Pancreas (tissue), 10 donors: ENCODE results near the gene SH3RF3. TPM values are rescaled to one million over a fixed set of nuclear protein-coding genes. Genes with fewer than 3 reads are reported as not detected.

Source experiments
- ATAC-seq, 4 donors: fragments of 200-7000 bp; cut with Tn5 transposase; one replicate each; pipeline versions ENCODE4 v1.8.0 to v1.9.1; 2020; ENCODE audit warnings: mild to moderate bottlenecking in 4 of 4, moderate library complexity in 4 of 4
- DNase-seq, 6 donors: peaks; one replicate each; pipeline ENCODE4 v3.0.0-alpha.2; 2020
- FAIRE-seq: peaks from 2 replicates; lab custom pipeline; 2012; peaks lifted over from hg19 to GRCh38; lab: Jason Lieb, UNC
- H3K27ac ChIP-seq, 4 donors: fragments of 200-600 bp; sonication (generic); 1 replicate in 3 of 4; 2 replicates in 1 of 4; pipeline versions ENCODE4 v1.5.0 to v1.8.0; 2020
- H3K27me3 ChIP-seq, 4 donors: fragments of 200-600 bp; one replicate each; pipeline ENCODE4 v1.8.0; 2021
- H3K36me3 ChIP-seq, 3 donors: fragments of 200-600 bp; sonication (generic) in 1 of 3; one replicate each; pipeline versions ENCODE4 v1.5.0 to v1.8.0; 2020 to 2021
- H3K4me1 ChIP-seq, 3 donors: fragments of 200-600 bp; one replicate each; pipeline ENCODE4 v1.8.0; 2021
- H3K4me3 ChIP-seq, 4 donors: fragments of 200-600 bp; sonication (generic) in 2 of 4; one replicate each; pipeline versions ENCODE4 v1.5.0 to v1.8.0; 2020 to 2021
- H3K9me3 ChIP-seq, 4 donors: fragments of 200-600 bp; one replicate each; pipeline ENCODE4 v1.8.0; 2021
- CTCF ChIP-seq, 4 donors: fragments of 200-600 bp; sonication (generic) in 3 of 4; IDR thresholded peaks; one replicate each; pipeline versions ENCODE4 v1.5.0 to v1.8.0; 2021; ENCODE audit warnings: antibody characterized with exemption in 4 of 4
- WGBS, 2 donors: extraction: QIAGEN DNeasy Blood & Tissue Kit; methylation state at CpG; one replicate each; pipeline ENCODE4 v1.1.7; 2013; 5-methylcytosine and 5-hydroxymethylcytosine counted together
- intact Hi-C, 3 donors: fragments of 100-400 bp; cut with DNase I; formaldehyde crosslinking; loops; one replicate each; pipeline versions ENCODE4 v1.11.1 to v1.14.2; 2022
- polyA plus RNA-seq, 2 donors: library from polyadenylated mRNA; stranded (reverse); fragments of 200-250 nt; gene quantifications; one replicate each; pipeline ENCODE4 v1.2.3, GENCODE V29; 2013
- total RNA-seq, 6 donors: library from RNA; stranded (reverse); fragmentation: NEBNext Ultra II Directional in 4 of 6; extraction: Animal tissue kit (Norgen Biotek cat#: 25700) in 4 of 6; gene quantifications; one replicate each; pipeline versions ENCODE4 v1.2.1 to v1.2.4, GENCODE V29; 2021 to 2023
- donor health status: healthy with polysubstance abuse.
- donor health status: DM: no; HTN: no; CAD: no; lungs with moderate emphysema.
- donor health status: DM: no; HTN: no; CAD: no.
- donor health status: control.
- donor health status: control.
- donor health status: Bipolar disorder and iron deficiency.
- donor health status: DM: yes; HTN: yes; CAD: no.
- donor health status: DM: no; HTN: no; CAD: no.
- donor health status: DM: no; HTN: no; CAD: no.
- donor health status: DM: yes; HTN: yes; CAD: no.

The SH3RF3 gene
- total and polyA plus RNA-seq, 8 donors = 1.1 to 3.5 (median 1.8) TPM

DNA sequence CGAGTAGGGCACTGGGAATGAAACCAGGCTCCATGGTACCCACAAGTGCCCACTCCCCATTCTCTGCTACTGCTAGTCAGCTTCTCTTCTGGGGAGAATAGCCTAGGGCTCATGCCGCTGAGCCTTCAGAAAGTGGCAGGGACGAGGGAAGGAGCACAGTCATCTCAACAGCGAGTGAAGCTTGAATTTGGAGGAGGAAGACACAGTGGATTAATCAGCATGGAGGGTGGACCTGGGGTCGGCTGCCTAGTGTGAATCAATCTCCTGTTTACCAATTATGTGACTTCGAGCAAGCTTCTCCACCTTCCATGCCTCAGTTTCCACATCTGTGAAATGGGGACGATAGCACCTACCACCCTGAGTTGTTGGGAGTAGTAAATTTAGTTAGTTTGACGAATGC lies 327.8 kb downstream of the SH3RF3 start:
- Histone ChIP-seq H3K4me3 (no peak overlapping the region), H3K9me3 (no peaks in the 10 kb centered on the region), H3K27me3 (no peaks in the 10 kb centered on the region), H3K36me3 (no peaks in the 10 kb centered on the region), H3K4me1 (no peaks in the 10 kb centered on the region), H3K27ac (no peak overlapping the region)
- intact Hi-C loops = no loop called here
- no peak for TF ChIP-seq CTCF (IDR thresholded peaks at IDR 0.05)
- no peak for DNase-seq
- WGBS, 2 donors = 65 to 79% methylated on average over 8 of the region's 8 CpGs
- FAIRE-seq = no peak
- ATAC-seq = no peak

DNA sequence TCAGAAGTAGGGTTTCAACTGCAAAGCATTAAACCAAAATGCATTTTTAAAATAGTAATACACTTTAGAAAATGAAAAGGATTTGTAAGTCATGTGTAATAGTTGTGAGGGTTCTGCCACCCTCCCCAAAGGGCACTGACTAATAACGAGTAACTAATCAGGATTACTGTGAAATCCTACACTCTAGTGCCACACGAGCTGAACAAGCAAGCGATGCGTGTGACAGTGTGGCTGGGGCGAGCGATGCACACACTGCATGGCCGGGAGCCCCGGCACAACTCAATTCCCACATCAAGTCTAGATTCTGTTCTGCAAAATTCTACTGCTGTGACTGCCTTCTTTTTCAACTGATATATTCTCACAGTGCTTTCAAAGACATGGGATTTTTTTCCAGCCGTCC lies 328.4 kb downstream of the SH3RF3 start:
- Histone ChIP-seq H3K27me3 (no peaks in the 10 kb centered on the region), H3K9me3 (no peaks in the 10 kb centered on the region), H3K27ac (no peak overlapping the region), H3K4me3 (no peak overlapping the region), H3K4me1 (no peaks in the 10 kb centered on the region), H3K36me3 (no peaks in the 10 kb centered on the region)
- ATAC-seq (no peak), DNase-seq (peak in 1 of 6 donors; percentile 6), FAIRE-seq (no peak)
- intact Hi-C loops = no loop called here
- no peak for TF ChIP-seq CTCF (IDR thresholded peaks at IDR 0.05)
- WGBS, 2 donors = 71 to 72% methylated on average over 9 of the region's 9 CpGs

DNA sequence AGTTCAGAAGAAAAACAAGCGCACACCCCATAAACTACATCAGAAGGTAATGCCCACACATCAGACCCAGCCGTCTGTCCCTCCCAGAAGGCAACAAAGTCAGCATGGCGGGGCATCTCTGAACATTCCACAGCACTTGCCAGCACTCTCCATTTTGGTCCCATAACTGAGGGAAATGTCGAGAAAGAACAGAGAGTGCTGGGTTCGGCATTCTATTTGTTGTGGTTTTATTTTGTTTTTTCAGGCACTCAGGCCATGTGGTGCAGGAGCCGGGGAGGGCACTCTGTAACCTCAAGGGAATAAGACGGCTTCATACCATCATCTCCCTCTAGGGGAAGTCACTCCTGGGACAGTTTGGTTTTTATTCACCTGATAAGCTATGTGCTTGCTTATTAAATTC lies 328.8 kb downstream of the SH3RF3 start:
- Histone ChIP-seq H3K9me3 (no peaks in the 10 kb centered on the region), H3K4me3 (no peak overlapping the region), H3K36me3 (no peaks in the 10 kb centered on the region), H3K4me1 (no peaks in the 10 kb centered on the region), H3K27ac (no peak overlapping the region), H3K27me3 (no peaks in the 10 kb centered on the region)
- WGBS, 2 donors = 74 to 75% methylated on average over 7 of the region's 7 CpGs
- intact Hi-C loops = no loop called here
- TF ChIP-seq CTCF (IDR thresholded peaks at IDR 0.05) = no peak
- ATAC-seq (no peak), FAIRE-seq (no peak), DNase-seq (peak in 1 of 6 donors; percentile 14)

DNA sequence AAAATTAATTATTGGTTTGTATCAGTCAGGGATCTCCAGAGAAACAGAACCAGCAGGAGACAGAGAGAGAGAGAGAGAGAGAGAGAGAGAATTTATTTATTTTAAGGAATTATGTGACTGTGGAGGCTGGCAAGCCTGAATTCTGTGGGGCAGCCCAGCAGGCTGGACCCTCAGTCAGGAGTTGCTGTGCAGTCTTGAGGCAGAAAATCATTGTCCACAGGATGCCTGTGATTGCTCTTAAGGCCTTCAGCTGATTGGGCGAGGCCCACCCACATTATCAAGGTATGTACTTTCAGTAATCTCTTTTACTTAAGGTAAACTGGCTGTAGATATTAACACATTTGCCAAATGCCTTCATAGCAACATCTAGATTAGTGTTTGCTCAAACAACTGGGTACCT lies 329.5 kb downstream of the SH3RF3 start:
- no peak overlapping the region for H3K27ac ChIP-seq
- H3K36me3 ChIP-seq = no peaks in the 10 kb centered on the region
- ATAC-seq = no peak
- intact Hi-C loops = no loop called here
- H3K27me3 ChIP-seq = no peaks in the 10 kb centered on the region
- peak in 1 of 6 donors; percentile 1 for DNase-seq
- WGBS, 2 donors = 89 to 96% methylated on average over 1 of the region's 1 CpG
- H3K9me3 ChIP-seq = no peaks in the 10 kb centered on the region
- H3K4me3 ChIP-seq = no peak overlapping the region
- FAIRE-seq = no peak
- TF ChIP-seq CTCF (IDR thresholded peaks at IDR 0.05) = no peak
- no peaks in the 10 kb centered on the region for H3K4me1 ChIP-seq

- H3K4me3 ChIP-seq = no peak overlapping the region
- intact Hi-C loops = no loop called here
- H3K27me3 ChIP-seq = no peaks in the 10 kb centered on the region
- no peaks in the 10 kb centered on the region for H3K4me1 ChIP-seq
- H3K36me3 ChIP-seq = peaks cover 0 to 2% (median 0%) of the 10 kb centered on the region in 3 donors
- WGBS, 2 donors = 71 to 79% methylated on average over 6 of the region's 6 CpGs
- no peak for DNase-seq
- TF ChIP-seq CTCF (IDR thresholded peaks at IDR 0.05) = no peak
- H3K9me3 ChIP-seq = no peaks in the 10 kb centered on the region
- H3K27ac ChIP-seq = no peak overlapping the region
- no peak for FAIRE-seq
- ATAC-seq = no peak
Measured at GRCh38 chr2:109459485-109459884, 330.5 kb downstream of the SH3RF3 start.
